GDM1 (cell line): ENCODE results near the gene MBP.

ENCODE experiments used
- DNase-seq: peaks from one replicate; lab custom pipeline; 2025; lab: John Stamatoyannopoulos, UW

The MBP gene

DNA sequence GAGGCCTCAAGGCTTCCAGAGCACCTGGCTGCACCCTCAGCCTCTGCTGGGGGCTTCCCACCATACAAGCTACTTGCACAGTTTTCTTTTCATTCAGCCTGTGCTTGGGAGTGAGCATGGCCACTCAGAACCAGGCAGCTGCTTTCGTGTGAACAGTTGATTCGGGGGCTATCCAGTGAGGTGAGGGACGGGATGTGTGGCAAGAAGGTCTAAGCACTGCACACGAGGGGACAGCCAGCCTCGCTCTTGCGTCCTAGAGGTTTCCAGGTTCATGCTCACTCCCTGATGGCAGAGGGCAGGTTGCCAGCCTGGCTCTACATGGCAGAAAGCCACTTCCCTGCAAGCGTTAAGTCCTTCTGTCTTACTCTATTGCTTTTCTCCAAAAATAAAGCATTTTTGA is 146.2 kb downstream of the MBP start:
- no peak for DNase-seq

DNA sequence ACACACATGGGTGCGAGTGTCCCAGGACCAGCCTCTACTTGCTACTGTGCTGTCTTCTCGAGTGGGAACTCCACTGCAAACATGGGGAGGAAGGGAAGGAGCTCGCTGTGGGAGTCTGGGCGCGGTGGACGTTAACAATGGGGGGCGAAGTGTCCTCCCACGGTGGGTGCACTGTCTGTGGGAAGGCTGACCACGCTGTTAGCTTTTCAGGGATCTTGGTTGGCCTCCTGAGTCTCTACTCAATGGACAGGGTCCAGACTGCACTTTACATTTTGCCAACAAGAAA is 146.7 kb downstream of the MBP start:
- no peak for DNase-seq

DNA sequence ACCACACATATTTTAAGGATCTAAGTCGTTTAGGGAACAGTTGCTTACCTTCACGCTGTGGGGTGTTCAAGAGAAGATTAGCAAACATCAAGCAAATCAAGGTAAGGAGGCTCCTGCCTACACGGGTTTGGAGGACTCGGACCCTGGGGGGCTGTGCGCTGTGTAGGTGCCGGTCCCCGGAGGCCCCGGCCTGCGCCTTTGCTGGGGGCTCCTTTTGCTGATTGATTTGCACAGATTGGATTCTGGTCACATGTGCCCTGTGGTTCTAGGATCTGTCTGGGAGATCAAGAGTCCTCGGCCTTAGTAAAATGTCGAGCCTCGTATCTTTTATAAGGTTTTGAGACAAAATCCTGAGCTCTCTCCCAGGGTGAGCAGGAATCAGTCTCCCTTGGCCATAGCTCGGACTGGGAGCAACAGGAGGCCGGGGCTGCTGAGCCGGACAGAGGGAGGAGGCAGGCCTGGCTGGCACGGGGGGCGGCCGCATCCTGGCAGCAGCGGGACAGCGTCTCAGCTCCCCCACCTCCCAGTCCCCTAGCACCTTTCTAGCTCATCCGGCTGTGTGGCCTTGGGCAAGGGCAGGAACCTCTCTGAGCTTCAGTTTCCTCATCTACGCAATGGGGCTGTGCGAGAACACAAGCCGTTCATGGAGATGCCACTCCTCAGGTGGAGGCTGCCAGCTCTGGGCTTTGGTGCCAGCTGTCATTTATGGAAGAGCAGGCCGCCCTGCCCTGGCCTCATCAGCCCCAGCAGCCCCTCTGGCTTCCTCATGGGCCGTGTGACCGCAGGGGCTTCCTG is 147.2 kb downstream of the MBP start:
- no peak for DNase-seq

DNA sequence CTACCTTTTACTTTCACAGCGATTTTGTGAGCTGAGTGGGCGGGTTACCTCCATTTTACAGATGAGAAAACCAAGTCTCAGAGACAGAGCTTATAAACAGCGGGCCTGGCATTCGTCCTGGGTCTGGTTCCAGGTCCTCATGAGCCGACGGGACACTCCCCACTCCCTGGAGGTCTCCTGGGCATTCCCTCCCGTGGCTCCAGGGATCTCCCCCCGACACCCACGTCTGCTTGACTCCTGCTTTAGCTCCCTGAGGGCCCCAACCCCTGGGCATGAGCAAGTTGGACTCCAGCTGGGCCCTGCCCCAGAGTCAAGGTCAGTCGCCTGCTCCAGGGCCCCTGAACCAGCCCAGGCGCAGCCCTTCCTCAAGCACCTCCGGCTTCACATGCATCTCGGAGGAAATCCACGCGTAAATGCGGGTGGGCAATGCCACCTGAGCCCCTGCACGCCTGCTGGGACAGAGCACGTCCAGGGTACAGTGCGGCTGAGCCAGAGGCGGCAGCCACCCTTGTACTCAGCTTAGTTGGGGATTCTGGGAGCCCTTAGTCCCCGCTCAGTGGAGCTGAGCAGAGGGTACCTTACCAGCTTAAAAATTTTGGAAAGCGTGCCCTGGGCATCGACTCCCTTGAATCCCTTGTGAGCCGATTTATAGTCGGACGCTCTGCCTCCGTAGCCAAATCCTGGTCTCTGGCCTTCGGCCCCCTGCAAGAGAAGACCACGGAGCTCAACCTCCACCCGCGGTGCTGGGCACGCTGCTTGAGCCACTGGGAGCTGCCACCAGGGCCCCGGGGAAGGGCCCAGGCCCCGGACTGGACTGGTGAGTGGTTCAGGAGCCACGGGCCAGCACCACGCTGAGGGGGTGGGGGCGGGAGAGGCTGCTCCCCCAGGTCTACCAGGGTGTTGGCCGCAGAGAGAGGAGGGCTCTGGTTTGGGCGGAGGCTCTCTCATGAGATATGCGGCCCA is 148.1 kb downstream of the MBP start:
- no peak for DNase-seq

DNA sequence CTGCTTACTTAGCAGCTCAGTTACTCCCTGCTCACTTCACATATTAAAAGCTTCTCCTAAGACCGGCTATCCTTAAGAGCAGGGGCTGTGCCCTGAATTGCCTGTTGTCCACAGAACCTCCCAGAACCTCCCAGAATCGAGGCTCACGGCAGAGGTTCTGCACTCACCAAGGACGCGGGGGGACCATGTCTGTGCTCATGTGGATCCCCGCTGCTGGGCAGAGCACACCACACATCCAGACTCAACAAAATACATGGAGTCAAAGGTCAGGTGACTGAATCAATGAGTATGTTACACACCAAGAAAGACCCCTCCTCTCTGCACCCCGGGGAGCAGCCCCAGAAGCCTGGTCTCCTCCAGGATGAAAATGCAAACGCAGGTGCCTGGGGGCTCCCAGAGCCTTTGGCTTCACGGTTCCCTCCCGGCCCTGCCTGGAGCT is 149.0 kb downstream of the MBP start:
- no peak for DNase-seq

DNA sequence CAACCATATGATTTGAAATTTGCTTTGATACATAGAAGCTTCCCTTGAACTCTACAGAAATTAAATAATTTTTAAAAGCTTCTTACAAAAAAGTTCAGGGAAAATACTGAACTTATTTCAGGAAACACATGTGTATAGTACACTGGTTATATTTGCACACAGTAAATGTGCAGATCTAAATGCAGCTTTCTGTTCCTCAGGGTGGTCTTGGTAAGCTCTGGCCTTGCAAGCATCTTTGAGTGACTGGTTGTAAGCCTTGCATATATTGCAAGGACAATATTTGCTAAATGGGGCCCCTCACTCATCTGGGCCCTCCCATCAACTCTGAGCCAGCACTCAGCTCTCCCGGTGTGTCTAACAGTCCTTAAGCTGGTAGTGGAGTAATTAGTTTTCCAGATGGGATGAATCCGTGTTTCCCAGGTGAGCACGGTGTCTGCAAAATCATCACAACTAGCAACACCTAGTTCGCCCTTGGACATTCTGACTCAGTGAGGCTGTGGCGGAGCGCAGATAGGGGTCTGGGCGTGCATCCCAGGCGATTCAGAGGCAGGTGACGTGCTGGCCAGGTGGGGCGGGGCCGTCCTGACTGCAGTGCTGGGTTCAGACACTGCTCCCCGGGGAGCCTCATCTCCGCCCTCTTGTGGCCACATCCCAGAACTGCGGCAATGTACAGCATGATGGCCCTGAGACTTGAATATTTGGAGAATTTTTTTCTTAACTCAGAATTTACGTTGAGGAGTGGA is 149.6 kb downstream of the MBP start:
- peak; percentile 63 for DNase-seq

DNA sequence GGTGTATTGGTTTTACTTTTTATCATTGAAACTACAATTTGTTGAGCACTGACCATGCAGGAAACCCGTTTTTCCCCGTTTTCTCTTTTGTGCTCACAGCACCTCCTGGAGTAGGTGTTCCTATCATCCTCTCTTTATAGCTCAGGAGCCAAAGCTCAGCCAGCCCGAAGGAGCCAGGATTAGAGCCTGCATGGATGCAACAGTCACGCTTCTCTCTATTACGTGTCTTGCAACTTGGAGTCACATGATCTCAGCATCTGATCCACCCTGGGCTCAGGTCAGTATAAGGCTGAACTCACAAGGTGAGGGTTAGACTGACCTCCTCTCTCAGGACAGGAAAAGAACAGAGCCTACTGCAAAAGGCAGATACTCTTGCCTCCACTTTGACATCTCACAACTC is 150.5 kb downstream of the MBP start:
- no peak for DNase-seq

DNA sequence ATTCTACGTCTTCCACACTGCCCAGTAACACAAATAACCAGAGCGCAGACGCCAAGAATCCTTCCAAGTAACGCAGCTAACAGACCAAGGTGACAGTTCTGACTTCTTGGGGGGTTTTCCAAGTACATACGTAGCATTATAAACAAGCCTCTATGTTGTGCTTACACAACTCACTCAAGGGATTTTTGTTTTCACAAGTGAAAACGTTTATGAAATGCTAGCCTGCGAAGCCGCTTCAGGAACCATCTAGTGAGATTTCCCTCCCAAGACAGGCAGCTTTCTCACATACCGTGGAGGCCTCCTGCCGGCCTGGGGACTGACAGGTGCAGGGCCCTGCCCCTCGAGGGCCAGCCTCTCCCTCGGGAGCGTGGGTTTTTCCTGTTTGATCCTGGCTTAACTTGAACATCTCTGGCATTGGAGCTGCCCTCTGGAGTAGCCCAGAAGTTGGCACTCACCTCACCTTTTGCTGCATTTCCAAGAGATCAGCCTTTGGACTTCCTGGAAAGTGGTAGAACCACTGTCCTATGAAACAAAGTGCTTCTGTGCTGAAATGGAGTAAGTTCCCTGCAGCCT is 151.1 kb downstream of the MBP start:
- no peak for DNase-seq

DNA sequence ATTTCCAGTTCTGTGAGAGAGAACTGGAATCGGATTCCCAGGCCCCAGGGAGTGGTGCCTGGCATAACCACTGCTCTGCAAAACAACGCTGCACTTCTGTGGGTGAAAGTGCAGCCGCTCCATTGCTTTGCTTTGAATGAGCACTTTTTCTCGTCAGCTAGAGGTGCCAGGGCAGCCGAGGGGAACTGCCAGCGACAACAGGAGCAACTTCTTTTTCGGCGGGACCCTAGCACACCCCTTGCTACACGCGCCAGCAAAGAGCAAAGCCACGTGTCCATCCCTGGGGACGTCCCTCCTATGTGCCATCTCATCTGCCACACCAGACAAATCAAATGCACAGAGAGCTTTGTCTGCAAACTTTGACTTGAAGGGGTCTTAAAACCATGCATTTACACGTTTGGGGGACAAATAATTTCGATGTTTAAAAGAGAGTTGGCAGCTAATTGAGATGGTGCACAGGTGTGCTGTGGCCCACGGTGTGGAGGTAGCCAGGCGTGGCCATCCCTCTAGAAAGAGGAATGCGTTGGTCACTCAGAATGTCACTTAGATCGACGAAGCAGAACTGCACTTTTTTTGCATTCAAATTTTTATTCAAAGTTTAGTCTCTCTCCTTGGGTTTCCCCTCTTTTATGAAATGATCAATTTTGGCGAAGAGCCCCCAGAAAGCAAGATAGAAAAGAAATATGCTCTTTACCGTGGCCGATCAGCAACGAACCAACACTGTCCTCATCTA is 151.8 kb downstream of the MBP start:
- no peak for DNase-seq

DNA sequence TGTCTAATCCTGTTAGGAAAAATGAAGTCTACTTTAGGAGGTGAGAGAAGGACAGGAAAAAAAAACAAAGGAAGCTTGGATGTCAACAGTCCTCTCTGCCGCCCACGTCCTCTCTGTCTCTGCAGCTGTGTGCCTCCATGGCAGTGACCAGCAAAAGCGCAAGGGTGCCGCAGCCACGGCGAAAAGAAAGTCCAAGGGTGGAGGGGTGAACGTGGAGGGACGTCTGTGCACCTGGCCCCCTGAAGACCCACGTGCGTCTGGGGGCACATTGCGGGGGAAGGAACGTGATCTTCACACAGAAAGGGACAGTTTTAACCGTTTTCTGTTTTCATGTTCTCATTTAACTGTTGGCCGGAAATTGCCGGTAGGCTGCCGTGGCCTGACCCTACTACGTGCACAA is 152.7 kb downstream of the MBP start:
- no peak for DNase-seq

DNA sequence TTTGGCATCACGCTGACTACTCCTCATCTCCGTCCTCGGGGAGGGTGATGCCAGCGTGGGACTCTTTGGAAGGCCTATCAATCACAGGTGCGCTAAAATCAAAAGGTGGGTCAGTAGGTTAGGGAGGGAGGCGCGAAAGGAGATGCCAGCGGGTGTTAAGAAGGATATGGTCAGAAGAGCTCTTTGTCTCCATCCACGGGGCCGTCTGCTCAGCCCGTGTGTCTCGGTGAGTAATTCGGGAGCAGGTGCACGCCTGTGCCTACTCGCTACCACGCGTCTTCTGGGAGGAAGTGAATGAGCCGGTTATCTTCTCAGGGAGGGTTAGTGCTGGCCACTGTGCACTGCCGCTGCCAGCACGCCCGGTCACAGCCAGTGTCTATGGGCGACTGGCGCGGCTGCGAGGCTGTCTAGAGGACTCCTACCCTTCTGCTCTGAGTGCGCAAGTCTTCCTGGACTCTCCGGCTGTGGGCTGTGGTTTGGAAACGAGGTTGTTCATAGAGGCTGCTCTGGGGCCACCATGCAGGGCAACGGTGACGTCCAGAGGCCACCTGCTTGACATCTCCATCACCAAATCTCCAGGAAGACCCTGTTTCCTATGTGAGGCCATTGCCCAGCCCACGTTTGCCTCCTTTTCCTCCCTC is 153.4 kb downstream of the MBP start:
- no peak for DNase-seq

DNA sequence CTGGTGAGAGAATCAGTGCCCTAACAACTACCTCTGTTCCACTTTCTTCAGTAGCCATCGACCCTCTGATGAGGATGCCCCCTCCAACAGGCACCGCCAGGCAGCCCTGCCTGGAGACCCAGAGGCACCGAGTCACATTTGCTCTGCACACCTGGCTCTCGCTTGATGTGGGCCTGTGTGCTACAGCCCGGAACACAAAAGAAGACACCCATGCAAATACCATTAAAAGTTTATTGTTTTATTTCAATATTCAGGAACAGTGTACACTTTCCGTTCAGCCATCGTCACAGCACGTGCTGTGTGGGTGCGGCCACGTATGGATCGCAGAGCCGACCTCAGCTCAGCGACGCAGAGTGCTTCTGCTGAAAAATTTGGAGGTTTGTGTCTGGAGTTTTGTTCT is 154.0 kb downstream of the MBP start:
- DNase-seq: no peak

DNA sequence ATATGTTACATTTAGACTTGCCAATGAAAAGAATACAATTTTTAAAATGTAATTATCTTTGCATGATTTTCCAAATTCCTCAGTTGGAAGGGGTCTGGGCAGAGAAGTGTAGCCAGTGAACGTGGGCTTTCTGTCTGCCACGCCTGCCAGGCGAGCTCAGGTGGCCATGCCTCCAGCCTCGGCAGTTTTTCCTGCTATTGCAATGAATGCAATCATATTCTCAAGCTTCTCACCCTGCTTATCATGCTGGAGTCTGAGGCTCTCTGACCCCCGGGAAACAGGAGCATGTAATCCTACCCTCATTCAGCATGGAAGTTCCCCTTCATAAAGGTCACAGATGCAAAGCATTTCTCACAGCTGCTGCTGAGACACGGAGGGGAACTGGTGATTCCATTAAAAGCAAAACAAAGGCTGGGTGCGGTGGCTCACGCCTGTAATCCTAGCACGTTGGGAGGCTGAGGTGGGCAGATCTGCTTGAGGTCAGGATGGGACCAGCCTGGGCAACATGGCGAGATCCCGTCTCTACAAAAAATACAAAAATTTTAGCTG is 154.8 kb downstream of the MBP start:
- no peak for DNase-seq

DNA sequence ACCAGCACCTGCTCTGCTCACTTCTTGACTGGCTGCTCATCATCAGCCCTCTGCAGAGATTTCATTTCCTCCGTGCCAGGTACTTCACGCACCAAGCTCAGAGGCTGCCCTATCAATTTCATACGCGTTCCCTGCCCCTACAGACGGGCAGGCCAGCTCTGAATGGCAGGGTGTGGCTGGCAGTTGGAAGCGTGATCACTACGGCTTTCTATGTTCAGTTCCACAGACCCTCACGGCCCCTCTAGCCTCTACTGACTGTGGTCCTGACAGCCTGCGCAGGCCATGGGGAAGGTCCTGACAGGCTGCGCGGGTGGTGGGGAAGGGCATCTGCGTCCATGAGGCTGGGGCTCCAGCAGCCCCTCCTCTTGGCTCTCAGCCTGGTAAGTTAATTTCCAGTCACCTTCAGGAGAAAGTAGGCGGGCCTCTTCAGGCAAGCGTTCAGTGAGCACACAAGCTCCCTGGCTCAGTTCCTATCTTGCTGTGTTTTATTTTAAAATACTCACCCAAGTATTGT is 155.4 kb downstream of the MBP start:
- DNase-seq: no peak

DNA sequence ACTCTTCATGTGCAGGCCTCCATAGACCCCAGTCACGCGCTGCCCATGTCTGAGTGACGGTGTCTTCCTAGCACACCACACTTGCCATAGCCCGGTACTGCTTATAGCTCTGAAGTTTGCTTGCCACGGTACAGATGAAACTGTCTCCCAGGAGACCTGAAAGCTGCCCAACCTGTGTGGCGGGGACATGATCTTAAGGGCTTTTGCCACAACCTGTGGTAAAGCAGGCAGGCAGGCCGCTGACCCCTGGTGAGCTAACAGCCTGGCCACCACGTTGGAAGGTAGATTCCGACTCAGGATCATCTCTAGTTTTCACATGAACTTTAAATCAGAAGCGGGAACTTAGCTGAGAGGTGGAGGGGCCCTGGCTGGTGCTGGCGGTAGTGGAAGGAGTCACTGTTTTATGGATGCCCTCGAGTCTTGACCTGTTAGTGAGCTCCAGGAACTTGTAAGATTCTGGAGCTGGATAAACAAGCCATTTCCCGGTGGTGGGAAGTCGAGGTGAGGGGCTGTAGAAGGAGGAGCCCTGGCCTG is 156.9 kb downstream of the MBP start:
- DNase-seq: no peak

DNA sequence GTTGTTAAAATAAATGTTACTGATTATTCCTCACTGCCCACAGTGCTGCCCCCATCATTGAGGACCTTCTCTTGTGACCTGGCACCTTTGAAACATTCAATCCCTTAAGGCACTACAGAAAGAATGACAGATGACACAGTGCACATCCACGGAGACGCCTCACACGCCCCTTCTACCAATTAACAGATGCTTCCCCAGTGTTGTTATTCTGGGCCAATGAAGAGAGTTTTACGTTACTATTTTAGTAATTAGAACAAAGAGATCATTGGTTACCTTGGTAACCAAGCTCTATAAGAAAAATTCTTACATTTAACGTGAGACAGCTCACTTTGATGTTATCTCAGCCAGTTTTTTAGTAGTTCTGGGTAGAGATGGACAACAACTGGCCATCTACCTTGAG is 158.2 kb downstream of the MBP start:
- no peak for DNase-seq

DNA sequence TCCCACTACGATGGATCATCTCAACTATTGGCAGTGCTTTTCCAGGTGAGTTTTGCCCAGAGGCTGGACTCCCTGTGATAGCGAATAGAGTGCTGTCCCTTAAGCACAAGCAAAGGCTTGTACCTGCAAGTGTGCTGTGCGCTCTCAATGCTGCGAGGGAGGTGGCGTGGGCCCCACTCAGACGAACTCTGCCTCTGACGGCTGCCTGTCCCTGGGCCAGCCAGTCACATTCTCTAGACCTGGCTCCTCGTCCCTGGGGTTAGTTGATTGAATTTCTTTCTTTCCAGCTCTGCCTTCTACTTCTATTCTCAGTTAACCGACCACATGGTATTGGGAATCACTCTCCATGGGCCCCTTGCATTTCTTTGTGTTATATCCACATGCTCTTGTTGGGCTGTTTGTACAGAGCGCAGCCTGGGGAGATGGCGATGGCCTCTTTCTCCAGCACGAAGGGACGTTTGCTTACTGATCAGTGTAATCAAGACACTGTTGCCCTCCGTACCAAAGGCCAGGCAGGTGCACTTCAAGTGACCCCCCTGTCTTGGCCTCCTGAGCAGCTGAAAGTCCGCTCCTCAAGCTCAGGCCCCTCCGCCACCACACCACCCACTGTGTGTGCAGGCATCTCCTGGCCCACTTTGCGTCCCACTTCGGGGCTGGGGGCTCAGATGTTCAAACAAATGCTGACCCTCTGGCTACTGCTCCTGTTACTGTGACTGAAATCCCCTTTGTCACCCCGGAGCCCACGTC is 158.9 kb downstream of the MBP start:
- DNase-seq: no peak

DNA sequence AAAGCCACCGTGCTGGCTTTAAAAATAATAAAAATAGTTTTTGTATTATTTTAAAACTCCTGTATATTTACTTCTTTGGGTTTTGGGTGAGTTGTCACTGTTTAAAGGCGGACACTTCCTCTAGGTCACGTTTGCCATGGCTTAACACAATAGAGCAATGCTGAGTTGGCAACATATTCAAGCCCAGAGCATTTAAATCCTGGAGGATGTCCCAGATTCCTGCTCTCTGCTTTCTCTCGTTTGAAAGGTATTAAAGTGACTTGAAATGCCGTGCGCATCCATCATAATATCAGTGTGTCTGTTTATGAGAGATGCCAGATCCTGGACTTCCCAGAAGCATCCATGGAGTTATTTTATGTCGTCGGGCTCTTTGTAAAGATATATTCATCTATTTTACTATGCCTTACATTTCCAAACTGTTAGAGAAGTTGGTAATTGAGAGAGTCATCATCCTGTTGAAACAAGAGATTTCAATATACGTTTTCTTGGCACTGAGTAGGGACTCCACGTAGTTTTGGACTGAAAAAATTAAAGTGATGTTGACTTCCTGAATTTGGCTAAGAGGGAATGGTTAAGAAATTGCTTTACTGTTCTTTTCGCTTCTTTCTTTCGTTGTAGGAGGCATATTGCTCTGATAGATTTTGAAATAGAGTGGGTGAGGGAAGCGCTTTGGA is 159.6 kb downstream of the MBP start:
- DNase-seq: no peak

DNA sequence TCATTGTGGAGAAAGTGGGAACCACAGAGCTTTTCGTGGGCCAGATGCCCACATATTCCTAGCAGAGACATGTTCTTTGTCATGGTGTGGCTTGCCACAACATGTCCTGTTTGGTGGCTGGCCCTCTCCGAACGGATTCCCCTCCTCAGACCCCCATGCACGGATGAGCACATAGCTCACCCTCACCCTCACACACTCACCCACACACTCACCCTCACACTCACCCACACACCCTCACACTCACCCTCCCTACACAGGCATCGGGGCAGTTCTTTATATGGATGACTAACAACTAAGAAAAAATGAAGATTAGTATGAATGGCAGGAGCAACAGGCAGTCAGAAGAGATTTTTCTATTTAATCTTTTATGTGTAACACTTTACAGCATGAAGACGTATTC is 160.3 kb downstream of the MBP start:
- no peak for DNase-seq
